ENCODE results near the gene ERGIC3.

GRCh38 chr20:35560105-35560511 lies 18.2 kb downstream of the ERGIC3 start:
- TF ChIP-seq CTCF (IDR thresholded peaks at IDR 0.05) = no peak
- TF ChIP-seq POLR2A (IDR thresholded peaks at IDR 0.05) = no peak
- TF ChIP-seq POLR2AphosphoS5 (IDR thresholded peaks at IDR 0.05; ENCODE audit: insufficient read depth in 1 of 2, low read depth in 1 of 2) = no peak

Measured in vagina (tissue), 2 donors.